K562 (cell line): ENCODE measurements around the gene ILF2. TPM values are rescaled to one million over a fixed set of nuclear protein-coding genes. Genes with fewer than 3 reads are reported as not detected.
A peak's percentile ranks its signal among the peaks of the same experiment; 100 is the strongest.

ENCODE experiments used
- ATAC-seq: fragments of 200-7000 bp; cut with Tn5 transposase; 3 replicates; pipeline ENCODE4 v1.9.1; 2020; ENCODE audit warnings: moderate library complexity
- BruUV-seq: library from RNA; stranded (reverse); fragments of 400-500 nt; replicated peaks from 2 replicates; lab custom pipeline; 2021; lab: Mats Ljungman, UMichigan
- CTCF ChIA-PET: fragments of 300-600 bp; formaldehyde crosslinking; extraction: SDS; loops from one replicate; lab custom pipeline; 2021; ENCODE audit warnings: low intra/inter-chr PET ratio; lab: Yijun Ruan, JAX
- POLR2A ChIA-PET: fragments of 300-600, 350-650 bp; sonication (Branson Sonifier 250); formaldehyde crosslinking; extraction: SDS; loops from one replicate; lab custom pipeline; 2021; ENCODE audit warnings: antibody characterized with exemption, inconsistent platforms; lab: Yijun Ruan, JAX
- DNase-seq, 4 experiments: peaks; one replicate each; pipeline versions ENCODE4 v3.0.0 to v3.0.0-alpha.2; 2011 to 2018; ENCODE audit warnings: low spot score in 3 of 4, mixed read lengths in 3 of 4; ENCODE audit errors: extremely low read depth in 1 of 4
- FAIRE-seq: peaks from 2 replicates; lab custom pipeline; 2011; peaks lifted over from hg19 to GRCh38; lab: Jason Lieb, UNC
- H2AFZ ChIP-seq: 2 replicates; pipeline ENCODE4 v1.6.0; 2011; ENCODE audit warnings: low read depth, low read length, control low read depth, inconsistent platforms
- H3K27ac ChIP-seq: fragments of 200-600 bp; 3 replicates; pipeline ENCODE4 v1.8.0; 2011; ENCODE audit warnings: low read depth, mild to moderate bottlenecking, control low read depth, inconsistent platforms, low read length, moderate library complexity, mixed read lengths; ENCODE audit errors: extremely low read depth
- H3K27me3 ChIP-seq, 2 experiments: fragments of 300-600 bp in 1 of 2; 2 replicates in 1 of 2; 3 replicates in 1 of 2; pipeline versions ENCODE4 v1.6.0 to v1.8.0; 2011; ENCODE audit warnings: inconsistent platforms in 2 of 2, low read length in 2 of 2, mild to moderate bottlenecking in 1 of 2, mixed read lengths in 1 of 2, moderate library complexity in 1 of 2; ENCODE audit not compliant: control insufficient read depth in 2 of 2, insufficient read depth in 2 of 2
- H3K36me3 ChIP-seq: fragments of 300-600 bp; 3 replicates; pipeline ENCODE4 v1.8.0; 2011; ENCODE audit warnings: mild to moderate bottlenecking, low read length, inconsistent platforms; ENCODE audit not compliant: control insufficient read depth, insufficient read depth
- H3K4me1 ChIP-seq, 2 experiments: fragments of 200-600 bp in 1 of 2; replicated peaks in 1 of 2; 2 replicates in 1 of 2; 3 replicates in 1 of 2; pipeline versions ENCODE4 v1.5.1 to v1.8.0; 2011; ENCODE audit warnings: inconsistent platforms in 2 of 2, low read length in 2 of 2, mild to moderate bottlenecking in 1 of 2, mixed read lengths in 1 of 2, moderate library complexity in 1 of 2; ENCODE audit not compliant: control insufficient read depth in 2 of 2, insufficient read depth in 2 of 2
- H3K4me2 ChIP-seq: 2 replicates; pipeline ENCODE4 v1.6.1; 2011; ENCODE audit warnings: low read length, control low read depth, inconsistent platforms, mixed read lengths; ENCODE audit not compliant: insufficient read depth
- H3K4me3 ChIP-seq: fragments of 200-600 bp; sonication (generic), shearing (Covaris generic); 2 replicates; pipeline ENCODE4 v1.5.1; 2016; ENCODE audit warnings: control low read depth, inconsistent platforms
- H3K79me2 ChIP-seq: fragments of 200-600 bp; 3 replicates; pipeline ENCODE4 v1.8.0; 2011; ENCODE audit warnings: low read length, inconsistent platforms; ENCODE audit not compliant: control insufficient read depth, insufficient read depth
- H3K9ac ChIP-seq, 2 experiments: 2 replicates each; pipeline versions ENCODE4 v1.6.0 to v1.6.1; 2011; ENCODE audit warnings: low read depth in 2 of 2, low read length in 2 of 2, control low read depth in 1 of 2, inconsistent platforms in 1 of 2, mild to moderate bottlenecking in 1 of 2, mixed read lengths in 1 of 2; ENCODE audit not compliant: insufficient read depth in 1 of 2
- H3K9me1 ChIP-seq: one replicate; pipeline ENCODE4 v1.6.0; 2011; ENCODE audit warnings: inconsistent platforms, mild to moderate bottlenecking, low read length, moderate library complexity; ENCODE audit not compliant: control insufficient read depth, insufficient read depth
- H3K9me3 ChIP-seq: replicated peaks from 2 replicates; pipeline ENCODE4 v1.5.1; 2011; ENCODE audit warnings: low read depth, low read length, inconsistent platforms; ENCODE audit not compliant: control insufficient read depth, insufficient read depth
- H4K20me1 ChIP-seq: replicated peaks from 2 replicates; pipeline ENCODE4 v1.6.1; 2011; ENCODE audit warnings: low read length, inconsistent platforms, mixed read lengths; ENCODE audit not compliant: control insufficient read depth, insufficient read depth
- DACH1 ChIP-seq: fragments of 450-650 bp; IDR thresholded peaks from 2 replicates; pipeline ENCODE4 v1.6.1; 2018; ENCODE audit not compliant: partially characterized antibody
- EGR1 ChIP-seq: fragments of 450-650 bp; conservative IDR thresholded peaks from 2 replicates; pipeline ENCODE4 v1.6.1; 2017; ENCODE audit warnings: mild to moderate bottlenecking
- PBX2 ChIP-seq, 2 experiments: IDR thresholded peaks in 1 of 2; conservative IDR thresholded peaks in 1 of 2; 2 replicates each; pipeline ENCODE4 v1.6.1; 2016; ENCODE audit warnings: low read depth in 2 of 2, mild to moderate bottlenecking in 1 of 2, missing compliant biosample characterization in 1 of 2, missing genetic modification characterization in 1 of 2, moderate library complexity in 1 of 2
- PYGO2 ChIP-seq: fragments of 450-650 bp; IDR thresholded peaks from 2 replicates; pipeline ENCODE4 v1.6.1; 2016; ENCODE audit warnings: mild to moderate bottlenecking, missing genetic modification characterization, moderate library complexity, missing compliant biosample characterization
- SIX5 ChIP-seq, 2 experiments: IDR thresholded peaks; 2 replicates each; pipeline ENCODE4 v1.6.1; 2011; ENCODE audit warnings: low read length in 2 of 2, borderline replicate concordance in 1 of 2, low read depth in 1 of 2, mild to moderate bottlenecking in 1 of 2, moderate library complexity in 1 of 2; ENCODE audit not compliant: insufficient read depth in 1 of 2
- ZBTB40 ChIP-seq, 2 experiments: fragments of 450-650 bp in 1 of 2; sonication (generic) in 1 of 2; formaldehyde crosslinking in 1 of 2; IDR thresholded peaks; 2 replicates each; pipeline versions ENCODE4 v1.7.1 to v1.9.0; 2016 to 2022; ENCODE audit warnings: inconsistent platforms in 1 of 2, mild to moderate bottlenecking in 1 of 2, missing genetic modification reagents in 1 of 2
- ZNF830 ChIP-seq: fragments of 250-450 bp; sonication (Bioruptor Pico); IDR thresholded peaks from 2 replicates; pipeline ENCODE4 v1.5.0; 2021; ENCODE audit warnings: mild to moderate bottlenecking
- WGBS: fragments of 100-300 bp; shearing (Covaris generic); methylation state at CpG from one replicate; pipeline ENCODE4 v1.1.6; 2016; ENCODE audit warnings: low coverage, mixed read lengths; ENCODE audit not compliant: insufficient coverage; ENCODE audit errors: missing lambda C conversion rate; 5-methylcytosine and 5-hydroxymethylcytosine counted together
- in situ Hi-C: fragments of 300-500 bp; cut with MboI; formaldehyde crosslinking; loops from 4 replicates; pipeline ENCODE4 v1.15.0; 2018; ENCODE audit warnings: inconsistent platforms, mixed read lengths
- intact Hi-C: fragments of 100-400 bp; cut with micrococcal nuclease; formaldehyde crosslinking; loops from 2 replicates; pipeline ENCODE4 v1.14.2; 2022
- polyA plus RNA-seq, 8 experiments: library from polyadenylated mRNA; depleted of rRNA in 4 of 8; stranded (reverse) in 5 of 8; unstranded in 3 of 8; fragments of >200 nt; fragmentation: Nextera tagmentation in 2 of 8; fragmentation: Illumina TruSeq in 1 of 8; extraction: Ambion mirVana in 2 of 8; extraction: Trizol in 1 of 8; gene quantifications; 2 replicates each; pipeline versions ENCODE4 v1.2.1 to v1.2.3, GENCODE V29; 2011 to 2014; ENCODE audit warnings: inconsistent platforms in 1 of 8, missing spikeins in 1 of 8
- total RNA-seq, 7 experiments: library from RNA; depleted of rRNA in 6 of 7; stranded (reverse); fragments of >200 nt in 6 of 7; fragmentation: Illumina TruSeq in 2 of 7; extraction: Trizol in 2 of 7; gene quantifications; 2 replicates each; pipeline versions ENCODE4 v1.2.1 to v1.2.3, GENCODE V29; 2011 to 2021; ENCODE audit warnings: low replicate concordance in 1 of 7

The ILF2 gene
- total and polyA plus RNA-seq, 9 of the 15 experiments (the other 6 are each of a cell fraction or from before 2014, with no cell fraction given) = 282 to 726 (median 474) TPM

GRCh38 chr1:153698020-153698922 is 27.5 kb upstream of the ILF2 start:
- H2AFZ ChIP-seq = peak overlapping the region; percentile 99
- TF ChIP-seq PYGO2 (tag) = no peak
- TF ChIP-seq SIX5 (IDR thresholded peaks at IDR 0.05; ENCODE audit: borderline replicate concordance in 1 of 2, insufficient read depth in 1 of 2, low read depth in 1 of 2, low read length in 2 of 2) = no peak
- TF ChIP-seq EGR1 = peak; percentile 77
- peak; percentile 25; the same call in 1 of the 2 replicates for TF ChIP-seq ZBTB40 (IDR thresholded peaks at IDR 0.05)
- TF ChIP-seq ZBTB40 (CRISPR knock-in tag; IDR thresholded peaks at IDR 0.05) = no peak
- no peak for TF ChIP-seq PBX2 (CRISPR knock-in tag; IDR thresholded peaks at IDR 0.05; ENCODE audit: low read depth)
- TF ChIP-seq PBX2 (tag; conservative IDR thresholded peaks at IDR 0.05; ENCODE audit: low read depth) = 0 out of 2 replicates have a peak, but pooled peaks have one; percentile 6
- TF ChIP-seq DACH1 = peak; percentile 31
- TF ChIP-seq ZNF830 = no peak

More at GRCh38 chr1:153698020-153698922, 27.5 kb upstream of the ILF2 start:
- Histone ChIP-seq H3K4me3 (no peak overlapping the region), H3K4me2 (peak overlapping the region; percentile 70), H3K36me3 (no peaks in the 10 kb centered on the region), H3K9me1 (peaks cover 6% of the 10 kb centered on the region), H3K27me3 (no peaks in the 10 kb centered on the region), H3K79me2 (no peaks in the 10 kb centered on the region), H3K27ac (peak overlapping the region; percentile 87), H4K20me1 (no peaks in the 10 kb centered on the region), H3K9ac (peak overlapping the region; percentile 61 to 65), H3K4me1 (peaks cover 19 to 28% of the 10 kb centered on the region in 2 experiments), H3K9me3 (no peaks in the 10 kb centered on the region)
- DNase-seq (peak; percentile 50 to 77 (median 64)), ATAC-seq (peak; percentile 88), FAIRE-seq (peak; percentile 78)
- in situ Hi-C loops (loop anchor here (5.0 kb wide), 1 partner anchor 49 kb away; no protein-coding TSS in a partner anchor), intact Hi-C loops (no loop called here)
- ChIA-PET CTCF (no interaction called here), POLR2A (interaction anchor here (0.6 to 2.6 kb wide), 8 partner anchors 10 to 292 kb away, joined by 3 to 12 read pairs (median 4); partner anchors contain the start of genes INTS3 and RPS27)
- 28% methylated on average over 28 of the region's 29 CpGs for WGBS
- BruUV-seq = no TSS peak
